A673 (cell line): ENCODE results near the gene METTL24. TPM values are rescaled to one million over a fixed set of nuclear protein-coding genes. Genes with fewer than 3 reads are reported as not detected.

Experiments used
- BruUV-seq: library from RNA; stranded (reverse); fragments of 400-500 nt; replicated peaks from 2 replicates; lab custom pipeline; 2021; lab: Mats Ljungman, UMichigan
- CTCF ChIA-PET: fragments of 300-600 bp; sonication (Branson Sonifier 250); formaldehyde crosslinking; loops from one replicate; lab custom pipeline; 2022; ENCODE audit warnings: antibody characterized with exemption; lab: Charles Lee
- POLR2A ChIA-PET: fragments of 300-600 bp; sonication (Branson Sonifier 250); formaldehyde crosslinking; loops from one replicate; lab custom pipeline; 2022; ENCODE audit warnings: antibody characterized with exemption; ENCODE audit not compliant: low non-redundant PET; lab: Charles Lee
- DNase-seq: peaks from one replicate; pipeline ENCODE4 v3.0.0-alpha.2; 2015; ENCODE audit warnings: low spot score
- H3K27ac ChIP-seq: fragments of 200-600 bp; sonication (generic); 2 replicates; pipeline ENCODE4 v1.5.1; 2016; ENCODE audit warnings: mixed run types, low read depth, mild to moderate bottlenecking, mixed read lengths, antibody characterized with exemption, low read length; ENCODE audit not compliant: poor library complexity, severe bottlenecking
- H3K27me3 ChIP-seq: fragments of 200-600 bp; sonication (generic); replicated peaks from 2 replicates; pipeline ENCODE4 v1.6.1; 2017; ENCODE audit warnings: mixed run types, low read depth, mild to moderate bottlenecking, mixed read lengths, antibody characterized with exemption, low read length; ENCODE audit not compliant: insufficient read depth, poor library complexity
- H3K36me3 ChIP-seq: fragments of 200-600 bp; sonication (generic); 2 replicates; pipeline ENCODE4 v1.6.1; 2016; ENCODE audit warnings: mixed run types, mild to moderate bottlenecking, mixed read lengths, antibody characterized with exemption, low read length; ENCODE audit not compliant: insufficient read depth, poor library complexity, severe bottlenecking
- H3K4me1 ChIP-seq: fragments of 200-600 bp; sonication (generic); 2 replicates; pipeline ENCODE4 v1.6.1; 2017; ENCODE audit warnings: mixed run types, mild to moderate bottlenecking, mixed read lengths, antibody characterized with exemption, low read length; ENCODE audit not compliant: insufficient read depth, poor library complexity, severe bottlenecking
- H3K4me3 ChIP-seq: fragments of 200-600 bp; sonication (generic); 2 replicates; pipeline ENCODE4 v1.5.1; 2016; ENCODE audit warnings: low read depth, mixed run types, mild to moderate bottlenecking, mixed read lengths, low read length; ENCODE audit not compliant: poor library complexity, severe bottlenecking
- H3K9me3 ChIP-seq: fragments of 200-600 bp; sonication (generic); 2 replicates; pipeline ENCODE4 v1.6.1; 2016; ENCODE audit warnings: mixed run types, low read depth, mild to moderate bottlenecking, mixed read lengths, antibody characterized with exemption, low read length; ENCODE audit not compliant: poor library complexity, severe bottlenecking
- EZH2 ChIP-seq: fragments of 200-600 bp; sonication (generic); IDR thresholded peaks from 2 replicates; pipeline ENCODE4 v1.6.1; 2017; ENCODE audit warnings: borderline replicate concordance, low read depth, mild to moderate bottlenecking, mixed read lengths, antibody characterized with exemption, low read length; ENCODE audit not compliant: poor library complexity, severe bottlenecking
- intact Hi-C: fragments of 100-400 bp; cut with micrococcal nuclease; formaldehyde crosslinking; loops from one replicate; pipeline ENCODE4 v1.10.0; 2022; ENCODE audit not compliant: unreplicated experiment
- total RNA-seq: library from RNA; stranded (reverse); gene quantifications from 2 replicates; pipeline ENCODE4 v1.2.3, GENCODE V29; 2021
- TF ChIP-seq, protein P1 (sequence below): fragments of 300-800, 200-600 bp; sonication (generic); conservative IDR thresholded peaks from 2 replicates; pipeline ENCODE4 v1.5.1; 2017; ENCODE audit warnings: low read depth, mild to moderate bottlenecking, antibody characterized with exemption, low read length, moderate library complexity, mixed read lengths

Gene METTL24
- total RNA-seq, 1 experiment from 2014 or later: 6.4 TPM

DNA sequence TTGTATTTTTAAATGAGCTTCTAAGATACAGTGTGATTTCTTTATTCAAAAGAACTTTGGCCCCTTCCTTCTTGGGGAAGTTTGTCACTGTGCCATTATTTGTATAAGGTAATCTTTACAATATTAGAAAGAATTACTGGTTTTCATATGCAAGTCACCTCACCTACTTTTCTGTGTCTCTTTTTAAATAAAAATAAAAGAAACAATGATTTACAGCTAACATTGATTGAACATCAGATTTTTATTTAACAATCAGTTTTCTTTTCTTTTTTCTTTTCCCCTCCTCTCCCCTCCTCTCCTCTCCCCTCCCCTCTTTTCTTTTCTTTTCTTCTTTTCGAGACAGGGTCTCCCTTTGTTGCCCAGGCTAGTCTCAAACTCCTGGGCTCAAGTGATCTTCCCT, 131.9 kb downstream of the METTL24 start:
- Histone ChIP-seq H3K9me3 (no peaks in the 10 kb centered on the region), H3K36me3 (peaks cover 55% of the 10 kb centered on the region), H3K27me3 (no peaks in the 10 kb centered on the region), H3K27ac (no peak overlapping the region), H3K4me3 (no peak overlapping the region), H3K4me1 (no peaks in the 10 kb centered on the region)
- no peak for DNase-seq
- TF ChIP-seq EZH2: no peak
- TF ChIP-seq, protein P1, sequence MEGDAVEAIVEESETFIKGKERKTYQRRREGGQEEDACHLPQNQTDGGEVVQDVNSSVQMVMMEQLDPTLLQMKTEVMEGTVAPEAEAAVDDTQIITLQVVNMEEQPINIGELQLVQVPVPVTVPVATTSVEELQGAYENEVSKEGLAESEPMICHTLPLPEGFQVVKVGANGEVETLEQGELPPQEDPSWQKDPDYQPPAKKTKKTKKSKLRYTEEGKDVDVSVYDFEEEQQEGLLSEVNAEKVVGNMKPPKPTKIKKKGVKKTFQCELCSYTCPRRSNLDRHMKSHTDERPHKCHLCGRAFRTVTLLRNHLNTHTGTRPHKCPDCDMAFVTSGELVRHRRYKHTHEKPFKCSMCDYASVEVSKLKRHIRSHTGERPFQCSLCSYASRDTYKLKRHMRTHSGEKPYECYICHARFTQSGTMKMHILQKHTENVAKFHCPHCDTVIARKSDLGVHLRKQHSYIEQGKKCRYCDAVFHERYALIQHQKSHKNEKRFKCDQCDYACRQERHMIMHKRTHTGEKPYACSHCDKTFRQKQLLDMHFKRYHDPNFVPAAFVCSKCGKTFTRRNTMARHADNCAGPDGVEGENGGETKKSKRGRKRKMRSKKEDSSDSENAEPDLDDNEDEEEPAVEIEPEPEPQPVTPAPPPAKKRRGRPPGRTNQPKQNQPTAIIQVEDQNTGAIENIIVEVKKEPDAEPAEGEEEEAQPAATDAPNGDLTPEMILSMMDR: no peak
- no TSS peak for BruUV-seq
- intact Hi-C loops: no loop called here
- ChIA-PET POLR2A (no interaction called here), CTCF (no interaction called here)

DNA sequence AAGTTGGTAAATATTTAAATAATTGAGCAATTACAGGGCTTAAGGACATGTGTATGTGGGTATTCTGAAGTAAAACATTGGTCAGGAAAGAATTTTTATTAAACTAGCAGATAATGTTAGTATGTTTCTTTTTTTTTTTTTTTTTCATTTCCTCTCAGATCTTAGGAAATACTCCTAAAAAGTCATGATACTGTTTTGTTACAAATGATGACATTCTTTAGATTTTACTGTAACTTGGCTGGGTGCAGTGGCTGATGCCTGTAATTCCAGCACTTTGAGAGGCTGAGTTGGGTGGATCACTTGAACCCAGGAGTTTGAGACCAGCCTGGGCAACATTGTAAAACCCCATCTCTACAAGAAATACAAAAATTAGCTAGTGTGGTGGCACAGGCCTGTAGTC, 136.4 kb downstream of the METTL24 start:
- intact Hi-C loops: no loop called here
- Histone ChIP-seq H3K4me1 (peaks cover 4% of the 10 kb centered on the region), H3K9me3 (no peaks in the 10 kb centered on the region), H3K27ac (no peak overlapping the region), H3K27me3 (no peaks in the 10 kb centered on the region), H3K4me3 (no peak overlapping the region), H3K36me3 (peaks cover 63% of the 10 kb centered on the region)
- no peak for DNase-seq
- ChIA-PET POLR2A (no interaction called here), CTCF (no interaction called here)
- no TSS peak for BruUV-seq
- TF ChIP-seq, protein P1: no peak
- TF ChIP-seq EZH2: no peak

DNA sequence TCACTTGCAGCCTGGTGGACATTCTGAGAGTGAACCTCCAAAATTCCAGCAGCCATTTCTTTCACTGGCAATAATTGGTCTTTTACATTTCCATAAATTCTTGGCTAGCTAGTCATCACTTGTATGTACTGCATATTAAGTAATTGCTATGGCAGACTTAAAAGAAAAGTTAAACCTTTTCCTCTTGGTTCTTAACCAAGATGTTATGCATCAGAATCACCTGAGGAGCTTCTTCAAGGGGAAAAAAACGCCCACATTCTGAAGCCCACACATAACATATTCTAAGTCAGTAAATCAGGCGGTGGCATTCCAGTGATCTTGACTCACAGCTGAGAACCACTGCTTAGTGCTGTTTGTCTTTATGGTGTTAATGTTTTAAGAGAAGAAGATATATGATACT, 140.9 kb downstream of the METTL24 start:
- no TSS peak for BruUV-seq
- DNase-seq: peak; percentile 54
- ChIA-PET POLR2A (no interaction called here), CTCF (no interaction called here)
- H3K36me3 ChIP-seq: peaks cover 84% of the 10 kb centered on the region
- intact Hi-C loops: no loop called here
- no peaks in the 10 kb centered on the region for H3K27me3 ChIP-seq
- H3K9me3 ChIP-seq: no peaks in the 10 kb centered on the region
- peaks cover 4% of the 10 kb centered on the region for H3K4me1 ChIP-seq
- TF ChIP-seq, protein P1: no peak
- no peak for TF ChIP-seq EZH2
- H3K4me3 ChIP-seq: no peak overlapping the region
- no peak overlapping the region for H3K27ac ChIP-seq
